Thoracic aorta (tissue), 2 donors: ENCODE results near the gene MSI2. TPM values are rescaled to one million over a fixed set of nuclear protein-coding genes. Genes with fewer than 3 reads are reported as not detected.

Experiments used
- ATAC-seq: fragments of 150-250 bp; one replicate; pipeline ENCODE4 v1.8.0; 2017; ENCODE audit warnings: low read depth; ENCODE audit not compliant: insufficient number of reproducible peaks, low FRiP score
- DNase-seq: peaks from one replicate; pipeline ENCODE4 v3.0.0-alpha.2; 2020; ENCODE audit warnings: low spot score
- H3K27ac ChIP-seq, 2 donors: fragments of 200-600 bp; sonication (generic); 1 replicate in 1 of 2; 2 replicates in 1 of 2; pipeline ENCODE4 v1.5.1; 2016; ENCODE audit warnings: mild to moderate bottlenecking in 2 of 2, moderate library complexity in 2 of 2
- H3K27me3 ChIP-seq: fragments of 200-600 bp; sonication (generic); replicated peaks from 2 replicates; pipeline ENCODE4 v1.6.0; 2016; ENCODE audit warnings: mild to moderate bottlenecking; ENCODE audit not compliant: insufficient read depth
- H3K36me3 ChIP-seq: fragments of 200-600 bp; sonication (generic); one replicate; pipeline ENCODE4 v1.5.1; 2016
- H3K4me1 ChIP-seq, 2 donors: fragments of 200-600 bp; sonication (generic); 1 replicate in 1 of 2; 2 replicates in 1 of 2; pipeline versions ENCODE4 v1.5.1 to v1.6.0; 2016; ENCODE audit warnings: low read depth in 2 of 2, mild to moderate bottlenecking in 1 of 2; ENCODE audit not compliant: control insufficient read depth in 1 of 2
- H3K4me3 ChIP-seq: fragments of 200-600 bp; sonication (generic); 2 replicates; pipeline ENCODE4 v1.5.1; 2016; ENCODE audit warnings: mild to moderate bottlenecking
- H3K9me3 ChIP-seq: fragments of 200-600 bp; sonication (generic); 2 replicates; pipeline ENCODE4 v1.5.1; 2016
- CTCF ChIP-seq: fragments of 200-600 bp; sonication (generic); IDR thresholded peaks from one replicate; pipeline ENCODE4 v1.5.1; 2019; ENCODE audit warnings: antibody characterized with exemption
- total RNA-seq, 2 donors: library from RNA; depleted of rRNA; stranded (reverse); fragments of >200 nt; gene quantifications; one replicate each; pipeline versions ENCODE4 v1.1.0 to v1.2.3, GENCODE V29; 2016

The MSI2 gene
- total RNA-seq, 2 donors from 2014 or later = 32.1 to 46.2 TPM

- peaks cover 4 to 16% of the 10 kb centered on the region in 2 donors for H3K4me1 ChIP-seq
- no peaks in the 10 kb centered on the region for H3K36me3 ChIP-seq
- no peaks in the 10 kb centered on the region for H3K9me3 ChIP-seq
- H3K4me3 ChIP-seq = no peak overlapping the region
- ATAC-seq = no peak
- H3K27me3 ChIP-seq = no peaks in the 10 kb centered on the region
- no peak for DNase-seq
- no peak for TF ChIP-seq CTCF
- H3K27ac ChIP-seq = no peak overlapping the region
These were observed 322.4 kb downstream of the MSI2 start for GRCh38 chr17:57578608-57579225.

- no peaks in the 10 kb centered on the region for H3K36me3 ChIP-seq
- no peak overlapping the region for H3K4me3 ChIP-seq
- no peaks in the 10 kb centered on the region for H3K27me3 ChIP-seq
- peaks cover 4 to 12% of the 10 kb centered on the region in 2 donors for H3K4me1 ChIP-seq
- no peak for ATAC-seq
- DNase-seq = no peak
- no peaks in the 10 kb centered on the region for H3K9me3 ChIP-seq
- no peak for TF ChIP-seq CTCF
- H3K27ac ChIP-seq = no peak overlapping the region
These were observed 322.9 kb downstream of the MSI2 start for GRCh38 chr17:57579245-57579644.

- TF ChIP-seq CTCF = no peak
- H3K36me3 ChIP-seq = no peaks in the 10 kb centered on the region
- H3K4me1 ChIP-seq = peaks cover 0 to 10% of the 10 kb centered on the region in 2 donors
- ATAC-seq (no peak), DNase-seq (no peak)
- no peaks in the 10 kb centered on the region for H3K27me3 ChIP-seq
- H3K27ac ChIP-seq = no peak overlapping the region
- H3K9me3 ChIP-seq = no peaks in the 10 kb centered on the region
- no peak overlapping the region for H3K4me3 ChIP-seq
These were observed 323.9 kb downstream of the MSI2 start for GRCh38 chr17:57580055-57580739.

- DNase-seq = no peak
These were observed 326.8 kb downstream of the MSI2 start for GRCh38 chr17:57582881-57583756.

More at GRCh38 chr17:57582881-57583756, 326.8 kb downstream of the MSI2 start:
- Histone ChIP-seq H3K4me3 (no peak overlapping the region), H3K9me3 (no peaks in the 10 kb centered on the region), H3K36me3 (no peaks in the 10 kb centered on the region), H3K27me3 (no peaks in the 10 kb centered on the region), H3K4me1 (peaks cover 19 to 37% of the 10 kb centered on the region in 2 donors), H3K27ac (no peak overlapping the region)
- TF ChIP-seq CTCF = no peak
- no peak for ATAC-seq
